HG03039 (cell line): ENCODE measurements around the gene NDUFAF2.

Experiments
- ATAC-seq: cut with Tn5 transposase; IDR thresholded peaks from one replicate; pipeline ENCODE4 v1.9.1; 2021; ENCODE audit warnings: mild to moderate bottlenecking, moderate library complexity; ENCODE audit not compliant: unreplicated experiment

NDUFAF2 gene

GRCh38 chr5:61114441-61114840, 169.4 kb downstream of the NDUFAF2 start:
- no peak for ATAC-seq

DNA sequence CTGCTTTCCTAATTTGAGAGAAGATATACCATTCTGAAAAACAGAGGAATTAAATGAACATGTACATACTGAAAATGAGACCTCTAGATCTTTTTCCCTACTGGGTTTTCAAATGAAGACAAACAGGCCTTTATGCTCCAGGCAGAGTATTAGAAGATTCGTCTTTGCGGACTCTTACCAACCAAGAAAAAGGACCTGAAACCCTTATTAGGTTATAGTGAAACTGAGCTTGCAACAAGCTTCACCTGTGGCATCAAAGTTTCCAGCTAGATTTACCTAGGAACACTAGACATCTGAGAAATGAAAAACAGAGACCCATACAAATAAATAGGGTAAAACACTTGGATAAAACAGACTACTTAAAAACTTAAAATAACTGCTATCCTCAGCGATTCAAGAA, 171.0 kb downstream of the NDUFAF2 start:
- no peak for ATAC-seq

GRCh38 chr5:61119066-61119465, 174.1 kb downstream of the NDUFAF2 start:
- no peak for ATAC-seq

DNA sequence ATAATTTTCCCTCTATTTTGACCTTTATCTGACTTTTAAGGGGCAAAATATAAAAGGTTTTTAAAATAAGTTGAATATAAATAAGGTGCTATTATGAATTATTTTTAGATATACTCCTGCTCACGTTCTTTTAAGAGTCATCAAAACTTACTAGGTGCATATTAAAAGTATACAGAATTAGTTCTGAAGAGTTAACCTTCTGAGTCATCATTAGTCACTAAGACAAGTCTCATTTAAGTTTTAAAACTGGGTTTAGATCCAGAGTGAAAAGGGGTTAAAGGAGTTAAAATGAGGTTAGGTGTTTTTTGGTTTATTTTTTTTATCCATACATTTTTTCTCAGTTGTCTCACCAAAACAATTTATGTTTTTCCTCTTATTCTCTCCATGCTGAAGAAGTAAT, 175.5 kb downstream of the NDUFAF2 start:
- no peak for ATAC-seq

GRCh38 chr5:61123145-61123544, 178.1 kb downstream of the NDUFAF2 start:
- no peak for ATAC-seq

- no peak for ATAC-seq
These were observed 185.3 kb downstream of the NDUFAF2 start for GRCh38 chr5:61130289-61130688.

DNA sequence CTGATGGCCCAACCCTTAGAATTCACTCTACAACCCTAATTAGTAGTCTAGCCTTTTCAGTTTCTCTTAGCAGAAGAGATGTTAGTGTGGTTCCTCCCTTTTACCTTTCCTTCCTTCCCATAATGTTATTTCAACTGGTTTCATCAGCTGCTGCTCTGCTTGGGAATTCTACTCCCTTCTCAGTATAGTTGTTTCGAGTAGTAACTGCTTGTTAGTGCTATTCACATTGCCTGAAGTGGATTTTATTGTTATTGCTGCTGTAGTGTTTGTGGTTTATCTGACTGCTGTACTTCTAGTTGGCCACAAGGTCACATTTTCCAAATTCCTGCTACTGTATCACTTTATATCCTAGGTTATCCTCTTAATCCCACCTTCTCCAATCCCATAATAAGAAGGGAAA, 187.6 kb downstream of the NDUFAF2 start:
- no peak for ATAC-seq

GRCh38 chr5:61137835-61138234, 192.8 kb downstream of the NDUFAF2 start:
- ATAC-seq, result no peak

DNA sequence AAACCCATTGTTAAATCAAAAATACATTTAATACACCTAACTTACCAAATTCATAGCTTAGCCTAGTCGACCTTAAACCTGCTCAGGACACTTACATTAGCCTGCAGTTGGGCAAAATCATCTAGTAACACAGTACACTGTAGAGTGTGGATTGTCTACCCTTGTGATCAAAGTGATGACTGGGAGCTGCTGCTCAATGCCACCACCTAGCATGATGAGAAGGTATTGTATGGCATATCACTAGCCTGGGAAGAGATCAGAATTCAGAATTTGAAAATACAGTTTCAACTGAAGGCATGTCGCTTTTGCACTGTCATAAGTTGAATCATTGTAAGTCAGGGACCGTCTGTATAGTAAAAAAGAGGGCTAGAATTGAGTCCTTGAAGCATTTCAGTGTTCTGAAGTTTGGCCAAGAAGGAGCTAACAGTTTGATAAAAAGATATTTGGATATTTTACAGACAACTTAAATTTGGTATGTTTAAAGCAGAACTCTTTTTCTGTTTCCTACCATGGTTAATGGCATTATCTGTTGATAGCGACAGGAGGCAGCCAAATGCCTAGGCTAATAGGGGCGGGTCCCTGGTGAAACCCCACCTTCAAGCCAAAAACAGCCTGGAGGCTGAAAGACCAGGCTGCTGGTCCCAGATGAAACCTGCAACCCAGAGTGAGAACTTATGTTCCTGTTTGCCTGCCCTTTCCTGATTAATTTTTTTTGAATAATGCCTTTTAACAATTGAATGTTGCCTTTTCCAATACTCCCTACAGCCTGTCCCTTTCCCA, 194.3 kb downstream of the NDUFAF2 start:
- ATAC-seq, result no peak

GRCh38 chr5:61139931-61140330, 194.9 kb downstream of the NDUFAF2 start:
- ATAC-seq, result no peak

DNA sequence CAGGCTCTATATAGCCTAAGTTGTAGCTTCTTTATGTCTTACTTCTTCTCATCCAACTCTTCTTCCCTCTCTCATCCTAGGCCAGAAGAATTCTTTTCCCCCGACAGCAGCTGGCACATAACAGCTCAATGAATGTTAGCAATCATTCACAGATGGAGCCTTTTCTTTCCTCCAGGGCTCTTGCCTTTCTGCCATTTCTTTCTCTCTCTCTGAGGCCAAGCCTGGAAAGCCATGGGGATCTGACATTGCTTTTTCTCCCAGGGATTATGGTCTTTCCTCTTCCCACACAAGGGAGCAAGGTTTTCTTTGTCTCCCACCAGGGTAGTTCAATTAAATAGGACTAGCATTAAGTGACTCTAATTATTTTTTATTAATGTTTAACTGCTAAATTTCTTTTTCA, 196.8 kb downstream of the NDUFAF2 start:
- ATAC-seq, result no peak

GRCh38 chr5:61142391-61142790, 197.4 kb downstream of the NDUFAF2 start:
- no peak for ATAC-seq

DNA sequence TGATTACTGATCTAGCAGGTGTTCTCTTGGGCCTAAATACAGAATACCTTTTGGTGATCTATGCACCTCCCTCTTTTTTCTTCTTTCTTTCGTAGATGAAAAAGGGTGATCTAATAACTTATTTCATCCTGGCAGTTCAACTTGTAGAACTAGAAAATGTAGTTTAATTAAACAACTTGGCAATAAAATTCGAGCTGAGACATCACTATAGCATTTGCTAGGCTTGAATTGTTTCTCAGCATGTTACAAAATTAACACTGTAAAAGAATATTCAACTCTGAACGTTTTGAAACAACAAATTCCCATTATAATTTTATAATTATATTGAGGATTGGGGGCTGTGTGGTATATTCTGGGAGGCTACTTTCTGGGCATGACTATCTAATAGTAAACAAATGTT, 197.8 kb downstream of the NDUFAF2 start:
- no peak for ATAC-seq

- ATAC-seq, result no peak
These were observed 203.5 kb downstream of the NDUFAF2 start for GRCh38 chr5:61148515-61148914.

- ATAC-seq, result no peak
These were observed 206.9 kb downstream of the NDUFAF2 start for GRCh38 chr5:61151893-61152292.

DNA sequence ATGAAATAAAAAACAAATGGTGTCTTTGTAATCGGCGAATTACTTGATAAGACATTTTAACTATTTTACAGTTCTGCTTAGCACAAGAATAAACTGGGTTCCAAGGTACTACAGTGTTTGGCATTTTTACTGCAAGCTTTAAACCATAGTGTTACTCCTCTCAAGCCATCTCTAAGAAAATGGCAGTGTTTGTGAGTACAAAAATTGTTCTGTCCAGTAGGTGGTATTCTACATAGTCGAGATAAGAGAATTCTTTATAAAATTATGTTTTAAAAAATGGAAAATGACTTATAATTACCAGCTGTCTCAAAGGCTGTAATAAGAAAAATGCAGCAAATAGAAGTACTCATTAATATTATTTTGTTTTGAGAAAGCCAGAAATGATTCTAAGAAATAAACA, 214.1 kb downstream of the NDUFAF2 start:
- no peak for ATAC-seq

GRCh38 chr5:61159836-61160235, 214.8 kb downstream of the NDUFAF2 start:
- ATAC-seq, result no peak

GRCh38 chr5:61160497-61160896, 215.5 kb downstream of the NDUFAF2 start:
- ATAC-seq, result no peak

GRCh38 chr5:61162010-61162831, 217.2 kb downstream of the NDUFAF2 start, which contains the start of gene SMIM15:
Gene SMIM15 (minus strand): TSS chr5:61162468. CDS start chr5:61160171, 2,297 bp downstream.
- ATAC-seq, result peak; percentile 98

- no peak for ATAC-seq
These were observed 218.0 kb downstream of the NDUFAF2 start for GRCh38 chr5:61162832-61163567.

DNA sequence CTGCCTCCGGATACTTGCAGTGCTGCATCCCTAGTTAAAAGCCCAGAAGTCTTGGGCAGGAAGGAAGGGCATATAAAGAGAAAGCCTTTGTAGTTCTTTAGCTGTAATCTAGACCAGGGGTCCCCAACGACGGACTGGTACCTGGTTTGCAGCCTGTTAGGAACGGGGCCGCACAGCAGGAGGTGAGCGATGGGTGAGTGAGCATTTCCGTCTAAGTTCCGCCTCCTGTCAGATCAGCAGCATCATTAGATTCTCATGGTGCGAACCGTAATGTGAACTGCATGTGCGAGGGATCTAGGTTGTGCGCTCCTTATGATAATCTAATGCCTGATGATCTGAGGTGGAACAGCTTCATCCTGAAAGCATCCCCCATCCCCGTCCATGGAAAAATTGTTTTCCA, 218.9 kb downstream of the NDUFAF2 start:
- ATAC-seq, result no peak
